ENCODE results near the gene FLVCR2. TPM values are rescaled to one million over a fixed set of nuclear protein-coding genes. Genes with fewer than 3 reads are reported as not detected.
"Not testable (repeated sequence)": the region's sequence is repeated elsewhere in the genome, so short reads cannot be mapped to it uniquely, and the experiment has no call there.

The FLVCR2 gene
- total RNA-seq, 2 donors from 2014 or later: 5.9 to 12.3 TPM

GRCh38 chr14:75579338-75579864, 981 bp downstream of the FLVCR2 start:
- no peaks in the 10 kb centered on the region for H3K9me3 Mint-ChIP-seq
- H3K27me3 Mint-ChIP-seq (ENCODE audit: low read depth): no peaks in the 10 kb centered on the region
- peak overlapping the region in 1 of 2 donors; percentile 91 for H3K4me3 Mint-ChIP-seq
- no peak overlapping the region for H3K27ac Mint-ChIP-seq
- H3K4me1 Mint-ChIP-seq (ENCODE audit: low read depth): peaks cover 30% of the 10 kb centered on the region
- ATAC-seq (replicated peaks in 1 of 2) (no peak), DNase-seq (no peak)
- H3K36me3 Mint-ChIP-seq (ENCODE audit: insufficient read depth in 2 of 2): no peaks in the 10 kb centered on the region

- DNase-seq: no peak
- Mint-ChIP-seq H3K4me3 (peak overlapping the region in 1 of 2 donors; percentile 91), H3K9me3 (no peaks in the 10 kb centered on the region), H3K27ac (no peak overlapping the region), H3K36me3 (ENCODE audit: insufficient read depth in 2 of 2) (no peaks in the 10 kb centered on the region), H3K27me3 (ENCODE audit: low read depth) (no peaks in the 10 kb centered on the region), H3K4me1 (ENCODE audit: low read depth) (peaks cover 30% of the 10 kb centered on the region)
- no peak for ATAC-seq (replicated peaks in 1 of 2)
Measured at GRCh38 chr14:75579882-75580281, 1.5 kb downstream of the FLVCR2 start.

- Mint-ChIP-seq H3K4me3 (no peak overlapping the region), H3K36me3 (ENCODE audit: insufficient read depth in 2 of 2) (no peaks in the 10 kb centered on the region), H3K27ac (no peak overlapping the region)
Measured at GRCh38 chr14:75587388-75587787, 9.0 kb downstream of the FLVCR2 start.

GRCh38 chr14:75589931-75590330, 11.5 kb downstream of the FLVCR2 start:
- H3K27me3 Mint-ChIP-seq (ENCODE audit: low read depth): no peaks in the 10 kb centered on the region
- no peak for DNase-seq
- H3K36me3 Mint-ChIP-seq (ENCODE audit: insufficient read depth in 2 of 2): peaks cover 0 to 3% of the 10 kb centered on the region in 2 donors
- ATAC-seq (replicated peaks in 1 of 2): no peak
- peaks cover 0 to 3% of the 10 kb centered on the region in 2 donors for H3K9me3 Mint-ChIP-seq
- no peaks in the 10 kb centered on the region for H3K4me1 Mint-ChIP-seq (ENCODE audit: low read depth)
- no peak overlapping the region for H3K4me3 Mint-ChIP-seq
- no peak overlapping the region for H3K27ac Mint-ChIP-seq

More at GRCh38 chr14:75587388-75587787, 9.0 kb downstream of the FLVCR2 start:
- Mint-ChIP-seq H3K9me3 (peaks cover 0 to 3% of the 10 kb centered on the region in 2 donors), H3K27me3 (ENCODE audit: low read depth) (no peaks in the 10 kb centered on the region), H3K4me1 (ENCODE audit: low read depth) (no peaks in the 10 kb centered on the region)
- DNase-seq (no peak), ATAC-seq (replicated peaks in 1 of 2) (no peak)

GRCh38 chr14:75591331-75591946, 13.0 kb downstream of the FLVCR2 start:
- Mint-ChIP-seq H3K27ac (no peak overlapping the region), H3K27me3 (ENCODE audit: low read depth) (no peaks in the 10 kb centered on the region), H3K4me1 (ENCODE audit: low read depth) (no peaks in the 10 kb centered on the region), H3K9me3 (peaks cover 0 to 3% of the 10 kb centered on the region in 2 donors), H3K36me3 (ENCODE audit: insufficient read depth in 2 of 2) (peaks cover 0 to 3% of the 10 kb centered on the region in 2 donors), H3K4me3 (no peak overlapping the region)
- no peak for ATAC-seq (replicated peaks in 1 of 2)
- DNase-seq: no peak

GRCh38 chr14:75591987-75592575, 13.7 kb downstream of the FLVCR2 start:
- Mint-ChIP-seq H3K9me3 (peaks cover 0 to 3% of the 10 kb centered on the region in 2 donors), H3K27me3 (ENCODE audit: low read depth) (no peaks in the 10 kb centered on the region), H3K27ac (no peak overlapping the region), H3K4me3 (no peak overlapping the region), H3K4me1 (ENCODE audit: low read depth) (no peaks in the 10 kb centered on the region), H3K36me3 (ENCODE audit: insufficient read depth in 2 of 2) (peaks cover 0 to 3% of the 10 kb centered on the region in 2 donors)
- ATAC-seq (replicated peaks in 1 of 2): no peak
- no peak for DNase-seq

GRCh38 chr14:75595226-75595625, 16.8 kb downstream of the FLVCR2 start:
- Mint-ChIP-seq H3K4me1 (ENCODE audit: low read depth) (no peaks in the 10 kb centered on the region), H3K27ac (no peak overlapping the region), H3K9me3 (peaks cover 0 to 3% of the 10 kb centered on the region in 2 donors), H3K4me3 (no peak overlapping the region), H3K27me3 (ENCODE audit: low read depth) (no peaks in the 10 kb centered on the region), H3K36me3 (ENCODE audit: insufficient read depth in 2 of 2) (peaks cover 0 to 3% of the 10 kb centered on the region in 2 donors)
- ATAC-seq (replicated peaks in 1 of 2) (no peak), DNase-seq (no peak)

- Mint-ChIP-seq H3K27me3 (ENCODE audit: low read depth) (no peaks in the 10 kb centered on the region), H3K4me3 (no peak overlapping the region), H3K9me3 (no peaks in the 10 kb centered on the region), H3K4me1 (ENCODE audit: low read depth) (no peaks in the 10 kb centered on the region), H3K36me3 (ENCODE audit: insufficient read depth in 2 of 2) (peaks cover 0 to 3% of the 10 kb centered on the region in 2 donors), H3K27ac (no peak overlapping the region)
- DNase-seq (no peak), ATAC-seq (replicated peaks in 1 of 2) (no peak)
Measured at GRCh38 chr14:75597149-75597548, 18.7 kb downstream of the FLVCR2 start.

- H3K9me3 Mint-ChIP-seq; H3K27ac Mint-ChIP-seq; DNase-seq; H3K27me3 Mint-ChIP-seq (ENCODE audit: low read depth); H3K36me3 Mint-ChIP-seq (ENCODE audit: insufficient read depth in 2 of 2); ATAC-seq (replicated peaks in 1 of 2); H3K4me1 Mint-ChIP-seq (ENCODE audit: low read depth); H3K4me3 Mint-ChIP-seq: not testable (repeated sequence)
Measured at GRCh38 chr14:75600100-75600499, 21.7 kb downstream of the FLVCR2 start.

- H3K4me1 Mint-ChIP-seq (ENCODE audit: low read depth); H3K27me3 Mint-ChIP-seq (ENCODE audit: low read depth); H3K9me3 Mint-ChIP-seq; DNase-seq; ATAC-seq (replicated peaks in 1 of 2); H3K36me3 Mint-ChIP-seq (ENCODE audit: insufficient read depth in 2 of 2); H3K4me3 Mint-ChIP-seq; H3K27ac Mint-ChIP-seq: not testable (repeated sequence)
Measured at GRCh38 chr14:75601061-75601460, 22.6 kb downstream of the FLVCR2 start.

- peaks cover 0 to 3% of the 10 kb centered on the region in 2 donors for H3K36me3 Mint-ChIP-seq (ENCODE audit: insufficient read depth in 2 of 2)
- no peak for ATAC-seq (replicated peaks in 1 of 2)
- no peak overlapping the region for H3K27ac Mint-ChIP-seq
Measured at GRCh38 chr14:75602503-75602902, 24.1 kb downstream of the FLVCR2 start.

GRCh38 chr14:75604979-75605851, 26.8 kb downstream of the FLVCR2 start:
- H3K36me3 Mint-ChIP-seq (ENCODE audit: insufficient read depth in 2 of 2): peaks cover 2 to 6% of the 10 kb centered on the region in 2 donors
- H3K4me3 Mint-ChIP-seq: no peak overlapping the region
- peaks cover 0 to 8% of the 10 kb centered on the region in 2 donors for H3K9me3 Mint-ChIP-seq
- ATAC-seq (replicated peaks in 1 of 2) (no peak), DNase-seq (no peak)
- H3K4me1 Mint-ChIP-seq (ENCODE audit: low read depth): peaks cover 5% of the 10 kb centered on the region
- no peak overlapping the region for H3K27ac Mint-ChIP-seq
- no peaks in the 10 kb centered on the region for H3K27me3 Mint-ChIP-seq (ENCODE audit: low read depth)

More at GRCh38 chr14:75602503-75602902, 24.1 kb downstream of the FLVCR2 start:
- no peak overlapping the region for H3K4me3 Mint-ChIP-seq
- H3K9me3 Mint-ChIP-seq: peaks cover 0 to 3% of the 10 kb centered on the region in 2 donors
- no peaks in the 10 kb centered on the region for H3K27me3 Mint-ChIP-seq (ENCODE audit: low read depth)
- H3K4me1 Mint-ChIP-seq (ENCODE audit: low read depth): peaks cover 5% of the 10 kb centered on the region
- no peak for DNase-seq

GRCh38 chr14:75605916-75606315, 27.5 kb downstream of the FLVCR2 start:
- H3K4me3 Mint-ChIP-seq: no peak overlapping the region
- no peak for DNase-seq
- H3K9me3 Mint-ChIP-seq: peaks cover 0 to 8% of the 10 kb centered on the region in 2 donors
- no peak overlapping the region for H3K27ac Mint-ChIP-seq
- peaks cover 5% of the 10 kb centered on the region for H3K4me1 Mint-ChIP-seq (ENCODE audit: low read depth)
- no peaks in the 10 kb centered on the region for H3K27me3 Mint-ChIP-seq (ENCODE audit: low read depth)
- peaks cover 2 to 6% of the 10 kb centered on the region in 2 donors for H3K36me3 Mint-ChIP-seq (ENCODE audit: insufficient read depth in 2 of 2)
- no peak for ATAC-seq (replicated peaks in 1 of 2)
